GM12878 (cell line): Measurements from ENCODE around the gene TAS2R9. TPM values are rescaled to one million over a fixed set of nuclear protein-coding genes. Genes with fewer than 3 reads are reported as not detected.

Source experiments
- ATAC-seq: fragments of 200-7000 bp; cut with Tn5 transposase; 3 replicates; pipeline ENCODE4 v1.9.1; 2020; ENCODE audit warnings: mild to moderate bottlenecking, moderate library complexity
- BruUV-seq: library from RNA; stranded (reverse); fragments of 400-500 nt; replicated peaks from 2 replicates; lab custom pipeline; 2021; lab: Mats Ljungman, UMichigan
- CTCF ChIA-PET: fragments of 300-600 bp; sonication (Branson Sonifier 250); formaldehyde crosslinking; extraction: SDS; loops from one replicate; lab custom pipeline; 2021; ENCODE audit warnings: inconsistent platforms; lab: Yijun Ruan, JAX
- POLR2A ChIA-PET: fragments of 350-600 bp; formaldehyde crosslinking; extraction: SDS; loops from one replicate; lab custom pipeline; 2021; ENCODE audit warnings: inconsistent platforms; lab: Charles Lee
- RAD21 ChIA-PET: fragments of 300-600 bp; sonication (Branson Sonifier 250); formaldehyde crosslinking; loops from one replicate; lab custom pipeline; 2023; ENCODE audit warnings: antibody characterized with exemption; ENCODE audit not compliant: unreplicated experiment; lab: Charles Lee
- SMC1A ChIA-PET: fragments of 300-600 bp; sonication (Branson Sonifier 250); formaldehyde crosslinking; loops from one replicate; lab custom pipeline; 2023; ENCODE audit not compliant: unreplicated experiment, uncharacterized antibody; lab: Charles Lee
- DNase-seq: peaks from one replicate; pipeline ENCODE4 v3.0.0-alpha.2; 2011; ENCODE audit warnings: low read depth, low spot score
- FAIRE-seq: peaks from 3 replicates; lab custom pipeline; 2011; peaks lifted over from hg19 to GRCh38; lab: Jason Lieb, UNC
- H2AFZ ChIP-seq: 2 replicates; pipeline ENCODE4 v1.6.0; 2011; ENCODE audit warnings: low read depth, low read length, control low read depth; ENCODE audit not compliant: control insufficient read depth
- H3K27ac ChIP-seq: 2 replicates; pipeline ENCODE4 v1.5.1; 2011; ENCODE audit warnings: control low read depth; ENCODE audit not compliant: control insufficient read depth, insufficient read depth
- H3K27me3 ChIP-seq, 2 experiments: replicated peaks in 1 of 2; 2 replicates each; pipeline versions ENCODE4 v1.6.0 to v1.6.1; 2011; ENCODE audit warnings: low read length in 1 of 2; ENCODE audit not compliant: control insufficient read depth in 2 of 2, insufficient read depth in 2 of 2
- H3K36me3 ChIP-seq, 2 experiments: 2 replicates each; pipeline ENCODE4 v1.5.1; 2011; ENCODE audit warnings: low read length in 1 of 2; ENCODE audit not compliant: control insufficient read depth in 2 of 2, insufficient read depth in 2 of 2
- H3K4me1 ChIP-seq: 2 replicates; pipeline ENCODE4 v1.6.1; 2011; ENCODE audit warnings: mild to moderate bottlenecking, low read length, moderate library complexity, mixed read lengths; ENCODE audit not compliant: control insufficient read depth, insufficient read depth
- H3K4me2 ChIP-seq: 2 replicates; pipeline ENCODE4 v1.6.0; 2011; ENCODE audit warnings: control low read depth; ENCODE audit not compliant: control insufficient read depth, insufficient read depth
- H3K4me3 ChIP-seq: fragments of 200-600 bp; sonication (generic); 2 replicates; pipeline ENCODE4 v1.5.1; 2016
- H3K79me2 ChIP-seq: 2 replicates; pipeline ENCODE4 v1.6.0; 2011; ENCODE audit warnings: low read length; ENCODE audit not compliant: control insufficient read depth, insufficient read depth
- H3K9ac ChIP-seq: 2 replicates; pipeline ENCODE4 v1.8.0; 2011; ENCODE audit warnings: low read length, control low read depth, mixed read lengths; ENCODE audit not compliant: control insufficient read depth, insufficient read depth
- H3K9me3 ChIP-seq: replicated peaks from 3 replicates; pipeline ENCODE4 v1.5.1; 2011; ENCODE audit warnings: mild to moderate bottlenecking, low read length; ENCODE audit not compliant: control insufficient read depth, insufficient read depth
- H4K20me1 ChIP-seq: 2 replicates; pipeline ENCODE4 v1.6.0; 2011; ENCODE audit not compliant: control insufficient read depth, insufficient read depth
- BACH1 ChIP-seq: fragments of 450-650 bp; IDR thresholded peaks from 2 replicates; pipeline ENCODE4 v1.6.1; 2017; ENCODE audit warnings: mild to moderate bottlenecking, borderline replicate concordance
- BHLHE40 ChIP-seq, 2 experiments: fragments of 450-650 bp in 1 of 2; IDR thresholded peaks; 2 replicates each; pipeline ENCODE4 v1.6.1; 2011 to 2017; ENCODE audit warnings: low read depth in 2 of 2, borderline replicate concordance in 1 of 2, improper control_type of control experiment in 1 of 2, low read length in 1 of 2, mild to moderate bottlenecking in 1 of 2
- CEBPB ChIP-seq, 2 experiments: fragments of 150-350 bp in 1 of 2; IDR thresholded peaks; 2 replicates each; pipeline ENCODE4 v1.6.1; 2012 to 2014; ENCODE audit warnings: low read depth in 2 of 2, low read length in 2 of 2, borderline replicate concordance in 1 of 2, inconsistent platforms in 1 of 2
- CHD1 ChIP-seq: IDR thresholded peaks from 2 replicates; pipeline ENCODE4 v1.6.1; 2012; ENCODE audit warnings: low read depth, low read length, improper control_type of control experiment
- CHD4 ChIP-seq: fragments of 200-600 bp; sonication (generic); IDR thresholded peaks from 2 replicates; pipeline ENCODE4 v1.6.1; 2016; ENCODE audit warnings: mild to moderate bottlenecking
- CTCF ChIP-seq, 3 experiments: IDR thresholded peaks in 2 of 3; conservative IDR thresholded peaks in 1 of 3; 2 replicates each; pipeline ENCODE4 v1.5.1; 2011; ENCODE audit warnings: low read depth in 3 of 3, low read length in 3 of 3, mild to moderate bottlenecking in 3 of 3, control low read depth in 2 of 3, moderate library complexity in 2 of 3, inconsistent platforms in 1 of 3, mixed read lengths in 1 of 3; ENCODE audit not compliant: control insufficient read depth in 2 of 3, insufficient read depth in 1 of 3; ENCODE audit errors: extremely low read depth in 1 of 3
- HDGF ChIP-seq: fragments of 450-650 bp; IDR thresholded peaks from 2 replicates; pipeline ENCODE4 v1.6.1; 2016; ENCODE audit warnings: antibody characterized with exemption
- MYB ChIP-seq: fragments of 150-350 bp; IDR thresholded peaks from 2 replicates; pipeline ENCODE4 v1.6.1; 2014; ENCODE audit warnings: mild to moderate bottlenecking, low read depth, low read length, borderline replicate concordance
- PML ChIP-seq: IDR thresholded peaks from 2 replicates; pipeline ENCODE4 v1.6.1; 2012; ENCODE audit warnings: low read length, inconsistent platforms
- POLR2A ChIP-seq: IDR thresholded peaks from 2 replicates; pipeline ENCODE4 v1.6.1; 2011; ENCODE audit warnings: low read depth, mild to moderate bottlenecking, low read length
- RAD21 ChIP-seq: IDR thresholded peaks from 2 replicates; pipeline ENCODE4 v1.6.1; 2011; ENCODE audit warnings: mild to moderate bottlenecking, low read depth, low read length, moderate library complexity; ENCODE audit not compliant: insufficient read depth
- RFX5 ChIP-seq: IDR thresholded peaks from 2 replicates; pipeline ENCODE4 v1.6.1; 2011; ENCODE audit warnings: low read depth, low read length, improper control_type of control experiment
- SMAD1 ChIP-seq: fragments of 450-650 bp; IDR thresholded peaks from 2 replicates; pipeline ENCODE4 v1.6.1; 2018; ENCODE audit warnings: mild to moderate bottlenecking, low read depth; ENCODE audit not compliant: partially characterized antibody
- TARDBP ChIP-seq: IDR thresholded peaks from 2 replicates; pipeline ENCODE4 v1.6.1; 2016; ENCODE audit warnings: borderline replicate concordance
- WGBS: methylation state at CpG from one replicate; pipeline ENCODE4 v1.1.6; 2016; ENCODE audit warnings: low lambda C conversion rate; ENCODE audit not compliant: insufficient replicate concordance, insufficient coverage; ENCODE audit errors: missing lambda C conversion rate; 5-methylcytosine and 5-hydroxymethylcytosine counted together
- in situ Hi-C: fragments of 300-500 bp; cut with MboI; formaldehyde crosslinking; loops from 9 replicates; pipeline ENCODE4 v1.14.3; 2018; ENCODE audit warnings: mixed read lengths
- intact Hi-C: fragments of 100-400 bp; cut with micrococcal nuclease; formaldehyde crosslinking; loops from one replicate; pipeline ENCODE4 v1.14.2; 2022; ENCODE audit not compliant: unreplicated experiment
- polyA plus RNA-seq, 11 experiments: library from polyadenylated mRNA; depleted of rRNA in 4 of 11; unstranded in 6 of 11; stranded (reverse) in 5 of 11; fragments of >200 nt; fragmentation: Nextera tagmentation in 4 of 11; fragmentation: Illumina TruSeq in 1 of 11; extraction: Ambion mirVana in 4 of 11; extraction: Trizol in 1 of 11; gene quantifications; 1 replicate in 1 of 11; 2 replicates in 10 of 11; pipeline versions ENCODE4 v1.2.1 to v1.2.3, GENCODE V29; 2011 to 2016; ENCODE audit warnings: inconsistent platforms in 2 of 11, missing spikeins in 2 of 11, low read depth in 1 of 11
- total RNA-seq, 4 experiments: library from RNA; depleted of rRNA in 3 of 4; stranded (reverse); fragments of >200 nt in 3 of 4; fragmentation: Illumina TruSeq in 1 of 4; extraction: Trizol in 1 of 4; gene quantifications; 2 replicates each; pipeline versions ENCODE4 v1.2.1 to v1.2.3, GENCODE V29; 2013 to 2021
- TF ChIP-seq, protein P1 (sequence below): fragments of 450-650 bp; IDR thresholded peaks from 2 replicates; pipeline ENCODE4 v1.6.1; 2017; ENCODE audit warnings: low read depth, mild to moderate bottlenecking, moderate library complexity

The TAS2R9 gene
- total and polyA plus RNA-seq, 10 of the 15 experiments (the other 5 are each of a cell fraction or from before 2014, with no cell fraction given), result 0.08 to 0.13 TPM; not detected in 8

DNA sequence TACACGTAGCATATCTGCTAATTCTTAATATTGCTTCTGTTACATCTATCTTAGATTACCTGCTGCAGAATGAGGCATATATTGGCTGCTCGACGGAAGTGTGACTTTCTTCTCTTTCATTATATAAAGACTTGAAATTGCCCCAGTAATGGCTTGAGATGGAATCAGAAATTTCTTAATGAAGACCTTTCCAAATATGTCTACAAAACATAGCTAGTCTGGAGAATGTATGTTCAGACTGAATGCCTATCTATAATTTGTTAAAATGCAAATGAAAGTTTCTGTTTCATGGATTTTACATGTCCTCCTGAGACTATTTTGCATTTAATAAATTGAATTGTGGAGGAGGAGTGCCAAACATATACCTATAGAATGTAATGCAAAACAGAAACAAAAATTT is 16.3 kb upstream of the TAS2R9 start, which contains the start of gene TAS2R10:
Gene TAS2R10, minus strand, starts transcription at position 101 of the 400 bp plus-strand sequence. Its CDS starts 89 bp downstream, at position 12.
- Histone ChIP-seq H3K36me3 (no peaks in the 10 kb centered on the region), H3K4me1 (no peaks in the 10 kb centered on the region), H3K79me2 (no peaks in the 10 kb centered on the region), H3K9me3 (no peaks in the 10 kb centered on the region), H3K4me3 (no peak within 1 kb of the TSS), H4K20me1 (no peaks in the 10 kb centered on the region), H2AFZ (no peak within 1 kb of the TSS), H3K27ac (no peak within 1 kb of the TSS), H3K9ac (no peak within 1 kb of the TSS), H3K4me2 (no peak within 1 kb of the TSS), H3K27me3 (no peaks in the 10 kb centered on the region)
- BruUV-seq, result no TSS peak
- in situ Hi-C loops (no loop called here), intact Hi-C loops (no loop called here)
- ChIA-PET CTCF (interaction anchor here (0.8 to 2.1 kb wide), 2 partner anchors 11 to 373 kb away, joined by 3 to 6 read pairs; no protein-coding TSS in a partner anchor), RAD21 (no interaction called here), SMC1A (no interaction called here), POLR2A (no interaction called here)
- ATAC-seq, result no peak
- no peak for FAIRE-seq
- no peak for DNase-seq
- 58% methylated on average over 3 of the region's 3 CpGs for WGBS
- TF ChIP-seq POLR2A, result no peak
- no peak for TF ChIP-seq CEBPB (IDR thresholded peaks at IDR 0.05; ENCODE audit: borderline replicate concordance in 1 of 2, low read depth in 2 of 2, low read length in 2 of 2)
- no peak for TF ChIP-seq BHLHE40 (IDR thresholded peaks at IDR 0.05; ENCODE audit: borderline replicate concordance in 1 of 2, low read depth in 2 of 2, low read length in 1 of 2)
- TF ChIP-seq, protein P1, sequence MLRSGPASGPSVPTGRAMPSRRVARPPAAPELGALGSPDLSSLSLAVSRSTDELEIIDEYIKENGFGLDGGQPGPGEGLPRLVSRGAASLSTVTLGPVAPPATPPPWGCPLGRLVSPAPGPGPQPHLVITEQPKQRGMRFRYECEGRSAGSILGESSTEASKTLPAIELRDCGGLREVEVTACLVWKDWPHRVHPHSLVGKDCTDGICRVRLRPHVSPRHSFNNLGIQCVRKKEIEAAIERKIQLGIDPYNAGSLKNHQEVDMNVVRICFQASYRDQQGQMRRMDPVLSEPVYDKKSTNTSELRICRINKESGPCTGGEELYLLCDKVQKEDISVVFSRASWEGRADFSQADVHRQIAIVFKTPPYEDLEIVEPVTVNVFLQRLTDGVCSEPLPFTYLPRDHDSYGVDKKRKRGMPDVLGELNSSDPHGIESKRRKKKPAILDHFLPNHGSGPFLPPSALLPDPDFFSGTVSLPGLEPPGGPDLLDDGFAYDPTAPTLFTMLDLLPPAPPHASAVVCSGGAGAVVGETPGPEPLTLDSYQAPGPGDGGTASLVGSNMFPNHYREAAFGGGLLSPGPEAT, result no peak

DNA sequence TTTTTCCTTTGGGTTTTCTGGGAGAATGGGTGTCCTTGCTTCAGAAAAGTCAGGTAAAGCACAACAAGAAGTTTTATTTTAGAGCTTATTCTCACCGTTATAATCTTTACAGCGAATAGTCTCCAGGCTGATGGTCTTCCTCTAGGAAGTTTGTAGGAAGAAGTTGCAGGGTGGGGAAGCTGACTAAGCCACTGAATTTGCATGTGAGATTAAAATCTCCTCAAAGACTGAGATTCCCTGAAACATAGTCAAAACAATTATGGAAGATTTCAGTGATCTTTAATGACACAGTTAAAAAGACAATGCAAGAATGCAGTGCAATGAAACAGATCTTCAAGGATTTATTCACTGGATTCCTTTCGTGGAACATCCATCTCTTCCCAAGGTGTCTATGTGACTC is 15.0 kb upstream of the TAS2R9 start:
- SMC1A ChIA-PET, result no interaction called here
- TF ChIP-seq RFX5 (no peak), HDGF (no peak), SMAD1 (no peak), TARDBP (no peak), RAD21 (no peak), PML (no peak), MYB (no peak), BACH1 (no peak), CHD1 (no peak), CTCF (IDR thresholded peaks at IDR 0.05 in 2 of 3, conservative IDR thresholded peaks at IDR 0.05 in 1 of 3; ENCODE audit: control insufficient read depth in 2 of 3, extremely low read depth in 1 of 3, insufficient read depth in 1 of 3, low read depth in 3 of 3, low read length in 3 of 3) (no peak), CHD4 (no peak)

More for the DNA sequence above, 15.0 kb upstream of the TAS2R9 start:
- no TSS peak for BruUV-seq
- no peaks in the 10 kb centered on the region for H3K27me3 ChIP-seq
- FAIRE-seq (no peak), ATAC-seq (no peak), DNase-seq (no peak)
- 92% methylated on average over 3 of the region's 3 CpGs for WGBS
- in situ Hi-C loops (no loop called here), intact Hi-C loops (no loop called here)
- H3K4me1 ChIP-seq, result no peaks in the 10 kb centered on the region
- no peaks in the 10 kb centered on the region for H3K36me3 ChIP-seq
- H3K27ac ChIP-seq, result no peak overlapping the region
- H2AFZ ChIP-seq, result no peak overlapping the region
- POLR2A ChIA-PET, result no interaction called here
- H4K20me1 ChIP-seq, result no peaks in the 10 kb centered on the region
- H3K9ac ChIP-seq, result no peak overlapping the region
- no peak overlapping the region for H3K4me2 ChIP-seq
- H3K9me3 ChIP-seq, result no peaks in the 10 kb centered on the region
- RAD21 ChIA-PET, result interaction anchor here (1.6 kb wide), 1 partner anchor 374 kb away, joined by 4 read pairs; no protein-coding TSS in a partner anchor
- H3K79me2 ChIP-seq, result no peaks in the 10 kb centered on the region
- no peak overlapping the region for H3K4me3 ChIP-seq
- CTCF ChIA-PET, result interaction anchor here (2.1 kb wide), 1 partner anchor 374 kb away, joined by 6 read pairs; no protein-coding TSS in a partner anchor
